Measurements from ENCODE around the gene CDH13. TPM values are rescaled to one million over a fixed set of nuclear protein-coding genes. Genes with fewer than 3 reads are reported as not detected.

The CDH13 gene
- total RNA-seq, 2 experiments from 2014 or later: not detected

DNA sequence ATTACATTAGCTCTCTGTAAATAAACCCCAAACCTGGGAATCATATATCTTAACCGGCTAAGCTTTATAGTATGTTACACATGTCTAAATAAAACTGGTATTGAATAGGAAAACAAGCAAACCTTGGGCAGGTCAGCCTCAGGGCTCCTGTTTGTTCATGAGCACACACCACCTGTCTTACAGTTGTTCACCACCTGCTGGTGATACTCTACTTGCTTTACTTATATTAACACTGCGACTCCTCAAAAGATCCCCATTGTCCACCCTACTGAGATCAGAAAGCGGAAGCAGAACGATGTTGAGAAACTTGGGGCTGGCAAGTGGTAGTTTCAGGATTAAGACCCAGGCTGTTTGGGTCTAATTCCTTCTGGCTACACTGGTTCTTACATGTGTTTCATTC lies 16.4 kb downstream of the CDH13 start:
- no peaks in the 10 kb centered on the region for H4K20me1 ChIP-seq (ENCODE audit: insufficient read depth, low read length)
- intact Hi-C loops (cut with micrococcal nuclease; ENCODE audit: unreplicated experiment): no loop called here
- no peaks in the 10 kb centered on the region for H3K9me3 ChIP-seq (ENCODE audit: low read length)
- H3K9me2 ChIP-seq (ENCODE audit: insufficient read depth, low read length): no peaks in the 10 kb centered on the region
- no peaks in the 10 kb centered on the region for H3K79me2 ChIP-seq (ENCODE audit: insufficient read depth, low read depth, low read length)
- H2AFZ ChIP-seq (ENCODE audit: low read length): no peak overlapping the region
- POLR2A ChIA-PET: no interaction called here
- CTCF ChIA-PET (ENCODE audit: unreplicated experiment): no interaction called here
- no peak overlapping the region for H3K27ac ChIP-seq (ENCODE audit: low read depth, low read length, poor library complexity, severe bottlenecking)
- H3K4me2 ChIP-seq (ENCODE audit: low read length): no peak overlapping the region
- no peaks in the 10 kb centered on the region for H3K4me1 ChIP-seq (ENCODE audit: insufficient read depth, low read length, poor library complexity, severe bottlenecking)
- TF ChIP-seq, protein P1, sequence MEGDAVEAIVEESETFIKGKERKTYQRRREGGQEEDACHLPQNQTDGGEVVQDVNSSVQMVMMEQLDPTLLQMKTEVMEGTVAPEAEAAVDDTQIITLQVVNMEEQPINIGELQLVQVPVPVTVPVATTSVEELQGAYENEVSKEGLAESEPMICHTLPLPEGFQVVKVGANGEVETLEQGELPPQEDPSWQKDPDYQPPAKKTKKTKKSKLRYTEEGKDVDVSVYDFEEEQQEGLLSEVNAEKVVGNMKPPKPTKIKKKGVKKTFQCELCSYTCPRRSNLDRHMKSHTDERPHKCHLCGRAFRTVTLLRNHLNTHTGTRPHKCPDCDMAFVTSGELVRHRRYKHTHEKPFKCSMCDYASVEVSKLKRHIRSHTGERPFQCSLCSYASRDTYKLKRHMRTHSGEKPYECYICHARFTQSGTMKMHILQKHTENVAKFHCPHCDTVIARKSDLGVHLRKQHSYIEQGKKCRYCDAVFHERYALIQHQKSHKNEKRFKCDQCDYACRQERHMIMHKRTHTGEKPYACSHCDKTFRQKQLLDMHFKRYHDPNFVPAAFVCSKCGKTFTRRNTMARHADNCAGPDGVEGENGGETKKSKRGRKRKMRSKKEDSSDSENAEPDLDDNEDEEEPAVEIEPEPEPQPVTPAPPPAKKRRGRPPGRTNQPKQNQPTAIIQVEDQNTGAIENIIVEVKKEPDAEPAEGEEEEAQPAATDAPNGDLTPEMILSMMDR (conservative IDR thresholded peaks at IDR 0.05; ENCODE audit: low read length): no peak
- TF ChIP-seq EZH2phosphoT487 (IDR thresholded peaks at IDR 0.05; ENCODE audit: borderline replicate concordance, low read depth, low read length): no peak
- no peak for DNase-seq (ENCODE audit: low spot score)
- no peaks in the 10 kb centered on the region for H3K36me3 ChIP-seq (ENCODE audit: insufficient read depth, low read length)
- BruUV-seq (replicated peaks): no TSS peak
- H3K4me3 ChIP-seq (ENCODE audit: low read depth, low read length, poor library complexity, severe bottlenecking): no peak overlapping the region

- Histone ChIP-seq H4K20me1 (ENCODE audit: insufficient read depth, low read length) (no peaks in the 10 kb centered on the region), H3K4me3 (ENCODE audit: low read depth, low read length, poor library complexity, severe bottlenecking) (no peak overlapping the region), H3K4me2 (ENCODE audit: low read length) (no peak overlapping the region), H3K4me1 (ENCODE audit: insufficient read depth, low read length, poor library complexity, severe bottlenecking) (no peaks in the 10 kb centered on the region), H3K36me3 (ENCODE audit: insufficient read depth, low read length) (no peaks in the 10 kb centered on the region), H3K9me2 (ENCODE audit: insufficient read depth, low read length) (no peaks in the 10 kb centered on the region), H3K79me2 (ENCODE audit: insufficient read depth, low read depth, low read length) (no peaks in the 10 kb centered on the region), H3K9me3 (ENCODE audit: low read length) (no peaks in the 10 kb centered on the region), H3K27ac (ENCODE audit: low read depth, low read length, poor library complexity, severe bottlenecking) (no peak overlapping the region), H2AFZ (ENCODE audit: low read length) (no peak overlapping the region)
- no TSS peak for BruUV-seq (replicated peaks)
- ChIA-PET CTCF (ENCODE audit: unreplicated experiment) (no interaction called here), POLR2A (no interaction called here)
- intact Hi-C loops (cut with micrococcal nuclease; ENCODE audit: unreplicated experiment): no loop called here
- TF ChIP-seq, protein P1 (conservative IDR thresholded peaks at IDR 0.05; ENCODE audit: low read length): no peak
- TF ChIP-seq EZH2phosphoT487 (IDR thresholded peaks at IDR 0.05; ENCODE audit: borderline replicate concordance, low read depth, low read length): no peak
- DNase-seq (ENCODE audit: low spot score): no peak
These were observed 17.3 kb downstream of the CDH13 start for GRCh38 chr16:82643936-82644630.

- intact Hi-C loops (cut with micrococcal nuclease; ENCODE audit: unreplicated experiment): no loop called here
- Histone ChIP-seq H3K9me2 (ENCODE audit: insufficient read depth, low read length) (no peaks in the 10 kb centered on the region), H2AFZ (ENCODE audit: low read length) (no peak overlapping the region), H3K9me3 (ENCODE audit: low read length) (no peaks in the 10 kb centered on the region), H4K20me1 (ENCODE audit: insufficient read depth, low read length) (no peaks in the 10 kb centered on the region), H3K79me2 (ENCODE audit: insufficient read depth, low read depth, low read length) (no peaks in the 10 kb centered on the region), H3K4me2 (ENCODE audit: low read length) (no peak overlapping the region), H3K4me3 (ENCODE audit: low read depth, low read length, poor library complexity, severe bottlenecking) (no peak overlapping the region), H3K27ac (ENCODE audit: low read depth, low read length, poor library complexity, severe bottlenecking) (no peak overlapping the region), H3K4me1 (ENCODE audit: insufficient read depth, low read length, poor library complexity, severe bottlenecking) (peaks cover 4% of the 10 kb centered on the region), H3K36me3 (ENCODE audit: insufficient read depth, low read length) (no peaks in the 10 kb centered on the region)
- no peak for DNase-seq (ENCODE audit: low spot score)
- TF ChIP-seq, protein P1 (conservative IDR thresholded peaks at IDR 0.05; ENCODE audit: low read length): no peak
- TF ChIP-seq EZH2phosphoT487 (IDR thresholded peaks at IDR 0.05; ENCODE audit: borderline replicate concordance, low read depth, low read length): no peak
- CTCF ChIA-PET (ENCODE audit: unreplicated experiment): no interaction called here
- POLR2A ChIA-PET: no interaction called here
- BruUV-seq (replicated peaks): no TSS peak
These were observed 19.7 kb downstream of the CDH13 start for GRCh38 chr16:82646504-82646903.

Data from OCI-LY7 (cell line).